ENCODE measurements around the gene RIMBP2. TPM values are rescaled to one million over a fixed set of nuclear protein-coding genes. Genes with fewer than 3 reads are reported as not detected.

The RIMBP2 gene
- total RNA-seq, 4 donors from 2014 or later = 0.83 to 1.8 (median 1.4) TPM

DNA sequence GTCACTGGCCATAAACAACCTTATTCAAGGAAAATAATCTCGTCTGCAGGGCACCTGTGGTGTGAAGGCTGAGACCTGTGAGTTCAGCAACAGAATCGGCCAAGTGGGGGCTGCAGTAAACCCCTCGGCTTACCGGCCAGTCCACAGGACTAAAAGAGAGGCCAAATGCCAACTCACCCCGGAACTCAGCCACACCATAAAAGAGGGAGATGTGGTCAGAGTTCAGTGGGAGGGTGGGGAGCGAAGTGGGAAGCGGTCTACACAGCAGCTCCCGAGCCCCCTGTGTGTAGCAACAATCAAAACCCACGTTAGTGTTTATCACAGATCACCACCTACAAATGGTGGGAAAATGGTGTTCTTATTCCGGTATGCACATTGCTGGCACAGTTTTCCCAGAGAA, 225.4 kb downstream of the RIMBP2 start:
- intact Hi-C loops (cut with DNase I) = no loop called here
- TF ChIP-seq CTCF (IDR thresholded peaks at IDR 0.05) (no peak), POLR2A (IDR thresholded peaks at IDR 0.05; ENCODE audit: low read depth) (no peak), POLR2AphosphoS5 (IDR thresholded peaks at IDR 0.05) (no peak), EP300 (IDR thresholded peaks at IDR 0.05) (no peak)
- Histone ChIP-seq H3K9me3 (no peaks in the 10 kb centered on the region), H3K27ac (replicated peaks in 1 of 4) (no peak overlapping the region), H3K4me1 (peaks cover 0 to 11% (median 9%) of the 10 kb centered on the region in 4 donors), H3K36me3 (no peaks in the 10 kb centered on the region), H3K4me3 (no peak overlapping the region), H3K27me3 (peaks cover 0 to 45% (median 0%) of the 10 kb centered on the region in 4 donors)
- no peak for DNase-seq (ENCODE audit: extremely low spot score)
- WGBS = 74% methylated on average over 10 of the region's 10 CpGs

- no peaks in the 10 kb centered on the region for H3K36me3 ChIP-seq
- no peak for DNase-seq (ENCODE audit: extremely low spot score)
- intact Hi-C loops (cut with DNase I) = no loop called here
Observed at GRCh38 chr12:130489293-130489692, 226.8 kb downstream of the RIMBP2 start.

DNA sequence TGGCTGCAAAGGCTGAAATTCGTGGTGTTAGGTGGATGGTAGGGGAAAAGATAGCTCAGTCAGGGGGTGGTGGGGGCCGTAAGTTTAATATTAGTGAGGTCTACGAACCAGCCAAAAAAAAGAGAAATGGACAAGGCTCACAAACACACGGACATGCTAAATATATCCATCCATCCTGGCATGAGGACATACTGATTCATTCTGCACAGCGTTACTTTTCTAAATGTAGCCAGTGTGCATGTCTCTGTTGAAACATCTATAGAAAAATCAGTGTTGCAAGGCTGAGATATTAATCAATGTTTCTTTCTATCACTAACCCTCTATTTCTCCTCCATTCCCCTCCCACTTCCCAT, 227.8 kb downstream of the RIMBP2 start:
- Histone ChIP-seq H3K27ac (replicated peaks in 1 of 4) (no peak overlapping the region), H3K4me1 (peaks cover 0 to 11% (median 9%) of the 10 kb centered on the region in 4 donors), H3K36me3 (no peaks in the 10 kb centered on the region), H3K4me3 (no peak overlapping the region), H3K27me3 (peaks cover 0 to 48% (median 0%) of the 10 kb centered on the region in 4 donors), H3K9me3 (no peaks in the 10 kb centered on the region)
- TF ChIP-seq POLR2AphosphoS5 (IDR thresholded peaks at IDR 0.05) (no peak), CTCF (IDR thresholded peaks at IDR 0.05) (no peak), POLR2A (IDR thresholded peaks at IDR 0.05; ENCODE audit: low read depth) (no peak), EP300 (IDR thresholded peaks at IDR 0.05) (no peak)
- WGBS = 69% methylated on average over 5 of the region's 5 CpGs
- DNase-seq (ENCODE audit: extremely low spot score) = no peak
- intact Hi-C loops (cut with DNase I) = no loop called here

More at GRCh38 chr12:130489293-130489692, 226.8 kb downstream of the RIMBP2 start:
- Histone ChIP-seq H3K9me3 (no peaks in the 10 kb centered on the region), H3K27me3 (peaks cover 0 to 39% (median 0%) of the 10 kb centered on the region in 4 donors), H3K4me3 (no peak overlapping the region), H3K27ac (replicated peaks in 1 of 4) (no peak overlapping the region), H3K4me1 (peaks cover 0 to 11% (median 9%) of the 10 kb centered on the region in 4 donors)
- TF ChIP-seq POLR2AphosphoS5 (IDR thresholded peaks at IDR 0.05) (no peak), POLR2A (IDR thresholded peaks at IDR 0.05; ENCODE audit: low read depth) (no peak), EP300 (IDR thresholded peaks at IDR 0.05) (no peak), CTCF (IDR thresholded peaks at IDR 0.05) (no peak)
- WGBS = 88% methylated on average over 7 of the region's 7 CpGs

- H3K27me3 ChIP-seq = peaks cover 0 to 50% (median 0%) of the 10 kb centered on the region in 4 donors
- H3K9me3 ChIP-seq = no peaks in the 10 kb centered on the region
- H3K4me3 ChIP-seq = no peak overlapping the region
Observed at GRCh38 chr12:130487636-130488357, 228.3 kb downstream of the RIMBP2 start.

More at GRCh38 chr12:130487636-130488357, 228.3 kb downstream of the RIMBP2 start:
- no peaks in the 10 kb centered on the region for H3K36me3 ChIP-seq
- peaks cover 0 to 11% (median 9%) of the 10 kb centered on the region in 4 donors for H3K4me1 ChIP-seq
- intact Hi-C loops (cut with DNase I) = no loop called here
- TF ChIP-seq EP300 (IDR thresholded peaks at IDR 0.05) (no peak), POLR2A (IDR thresholded peaks at IDR 0.05; ENCODE audit: low read depth) (no peak), CTCF (IDR thresholded peaks at IDR 0.05) (no peak), POLR2AphosphoS5 (IDR thresholded peaks at IDR 0.05) (no peak)
- no peak overlapping the region for H3K27ac ChIP-seq (replicated peaks in 1 of 4)
- DNase-seq (ENCODE audit: extremely low spot score) = no peak
- WGBS = 90% methylated on average over 11 of the region's 11 CpGs
